Measurements from ENCODE around the gene CAPN12. TPM values are rescaled to one million over a fixed set of nuclear protein-coding genes. Genes with fewer than 3 reads are reported as not detected.

CAPN12 gene
- total and polyA plus RNA-seq, 2 experiments from 2014 or later, result 19.1 to 20.5 TPM

GRCh38 chr19:38687837-38688378 lies 56.4 kb downstream of the CAPN12 start (continued):
- TF ChIP-seq ETS1 (IDR thresholded peaks at IDR 0.05) (no peak), ZNF114 (CRISPR knock-in tag; IDR thresholded peaks at IDR 0.05) (no peak), JUNB (IDR thresholded peaks at IDR 0.05; ENCODE audit: unreplicated experiment) (no peak), EZH2 (IDR thresholded peaks at IDR 0.05; ENCODE audit: low read depth, unreplicated experiment) (no peak), EZH2phosphoT487 (IDR thresholded peaks at IDR 0.05; ENCODE audit: unreplicated experiment) (no peak), STAT1 (IDR thresholded peaks at IDR 0.05; ENCODE audit: unreplicated experiment) (no peak), CREB1 (CRISPR knock-in tag; IDR thresholded peaks at IDR 0.05; ENCODE audit: low read depth) (no peak), REST (IDR thresholded peaks at IDR 0.05; ENCODE audit: unreplicated experiment) (no peak), CTCF (conservative IDR thresholded peaks at IDR 0.05; ENCODE audit: low read depth in 2 of 2) (no peak), ZNF331 (CRISPR knock-in tag; IDR thresholded peaks at IDR 0.05; ENCODE audit: low read depth) (no peak)

GRCh38 chr19:38686530-38686888 lies 57.8 kb downstream of the CAPN12 start:
- H3K4me3 ChIP-seq, result peak overlapping the region; percentile 33
- ATAC-seq (peak; percentile 12), DNase-seq (ENCODE audit: low spot score) (no peak)
- H3K27me3 Mint-ChIP-seq (ENCODE audit: insufficient read depth, low read depth, poor library complexity), result peaks cover 20% of the 10 kb centered on the region
- H3K36me3 Mint-ChIP-seq (ENCODE audit: low read depth), result peaks cover 44% of the 10 kb centered on the region
- no peaks in the 10 kb centered on the region for H3K27me3 ChIP-seq (ENCODE audit: insufficient read depth)
- H3K27ac Mint-ChIP-seq, result peak overlapping the region; percentile 99
- peaks cover 21% of the 10 kb centered on the region; the same call in 1 of the 2 replicates for H3F3A ChIP-seq (replicated peaks; ENCODE audit: low read depth)
- peak overlapping the region; percentile 53 for H3K4me3 Mint-ChIP-seq
- H3K4me1 Mint-ChIP-seq, result peaks cover 75% of the 10 kb centered on the region
- H3K4me1 ChIP-seq (ENCODE audit: insufficient read depth), result peaks cover 71% of the 10 kb centered on the region
- H3K79me2 ChIP-seq (replicated peaks; ENCODE audit: insufficient read depth), result peaks cover 93% of the 10 kb centered on the region
- no peaks in the 10 kb centered on the region for H3K36me3 ChIP-seq (ENCODE audit: insufficient read depth)
- H3K9me2 ChIP-seq (ENCODE audit: insufficient read depth), result no peaks in the 10 kb centered on the region
- peak overlapping the region; percentile 99 for H3K27ac ChIP-seq (ENCODE audit: low read depth)
- H2AFZ ChIP-seq, result no peak overlapping the region
- H3K9me3 Mint-ChIP-seq, result peaks cover 5% of the 10 kb centered on the region; the same call in 1 of the 3 replicates
- H3K4me2 ChIP-seq, result peak overlapping the region; percentile 66
- H4K20me1 ChIP-seq (replicated peaks; ENCODE audit: insufficient read depth), result peaks cover 3% of the 10 kb centered on the region; the same call in 1 of the 2 replicates
- TF ChIP-seq CREB1 (CRISPR knock-in tag; IDR thresholded peaks at IDR 0.05; ENCODE audit: low read depth) (no peak), CTCF (conservative IDR thresholded peaks at IDR 0.05; ENCODE audit: low read depth in 2 of 2) (no peak), STAT1 (IDR thresholded peaks at IDR 0.05; ENCODE audit: unreplicated experiment) (no peak), EZH2 (IDR thresholded peaks at IDR 0.05; ENCODE audit: low read depth, unreplicated experiment) (no peak), NANOG (IDR thresholded peaks at IDR 0.05; ENCODE audit: borderline replicate concordance) (no peak), EZH2phosphoT487 (IDR thresholded peaks at IDR 0.05; ENCODE audit: unreplicated experiment) (no peak)
